Left lung (tissue), 10 donors: Measurements from ENCODE around the gene NOL9. TPM values are rescaled to one million over a fixed set of nuclear protein-coding genes. Genes with fewer than 3 reads are reported as not detected.
A peak's percentile ranks its signal among the peaks of the same experiment; 100 is the strongest.

Source experiments
- ATAC-seq: fragments of 200-7000 bp; cut with Tn5 transposase; one replicate; pipeline ENCODE4 v1.9.1; 2020; ENCODE audit warnings: moderate library complexity
- DNase-seq, 4 donors: peaks; one replicate each; pipeline ENCODE4 v3.0.0-alpha.2; 2013 to 2020
- H3K27ac ChIP-seq, 2 donors: fragments of 200-600 bp; sonication (generic) in 1 of 2; one replicate each; pipeline versions ENCODE4 v1.5.0 to v1.8.0; 2020 to 2021
- H3K27me3 ChIP-seq, 2 donors: fragments of 200-600 bp; sonication (generic) in 1 of 2; one replicate each; pipeline versions ENCODE4 v1.5.0 to v1.8.0; 2020 to 2021
- H3K36me3 ChIP-seq, 2 donors: fragments of 200-600 bp; sonication (generic) in 1 of 2; one replicate each; pipeline versions ENCODE4 v1.5.0 to v1.8.0; 2020 to 2021
- H3K4me1 ChIP-seq, 2 donors: fragments of 200-600 bp; one replicate each; pipeline ENCODE4 v1.8.0; 2021
- H3K4me3 ChIP-seq, 2 donors: fragments of 200-600 bp; sonication (generic) in 1 of 2; one replicate each; pipeline versions ENCODE4 v1.5.0 to v1.8.0; 2020 to 2021; ENCODE audit warnings: mild to moderate bottlenecking in 1 of 2
- H3K9me3 ChIP-seq, 2 donors: fragments of 200-600 bp; sonication (generic) in 1 of 2; one replicate each; pipeline versions ENCODE4 v1.5.0 to v1.8.0; 2020 to 2021
- CTCF ChIP-seq, 2 donors: fragments of 200-600 bp; sonication (generic) in 1 of 2; IDR thresholded peaks; one replicate each; pipeline versions ENCODE4 v1.5.0 to v1.8.0; 2021; ENCODE audit warnings: antibody characterized with exemption in 2 of 2
- intact Hi-C, 2 donors: fragments of 100-400 bp; cut with DNase I; formaldehyde crosslinking; loops; one replicate each; pipeline versions ENCODE4 v1.11.2 to v1.14.2; 2022
- polyA plus RNA-seq, 6 donors: library from polyadenylated mRNA; unstranded; fragments of 120-200 nt; gene quantifications; one replicate each; pipeline ENCODE4 v1.2.1, GENCODE V29; 2013; ENCODE audit not compliant: insufficient read length in 6 of 6
- total RNA-seq, 2 donors: library from RNA; stranded (reverse); fragmentation: NEBNext Ultra II Directional; extraction: Animal tissue kit (Norgen Biotek cat#: 25700); gene quantifications; one replicate each; pipeline ENCODE4 v1.2.1, GENCODE V29; 2021
- donor health status: DM: no; HTN: yes; CAD: no.
- donor health status: DM: no; HTN: no; CAD: no.

NOL9 gene
- total and polyA plus RNA-seq, 8 donors: 19.1 to 30.8 (median 24.8) TPM

- no peak overlapping the region for H3K27ac ChIP-seq
- no peak for TF ChIP-seq CTCF (IDR thresholded peaks at IDR 0.05)
- DNase-seq (no peak), ATAC-seq (no peak)
- intact Hi-C loops: no loop called here
- no peaks in the 10 kb centered on the region for H3K9me3 ChIP-seq
- H3K36me3 ChIP-seq: peaks cover 0 to 85% of the 10 kb centered on the region in 2 donors
- no peak overlapping the region for H3K4me3 ChIP-seq
- H3K4me1 ChIP-seq: peaks cover 0 to 56% of the 10 kb centered on the region in 2 donors
- no peaks in the 10 kb centered on the region for H3K27me3 ChIP-seq
These were observed 34.7 kb upstream of the NOL9 start for GRCh38 chr1:6588893-6589520.

GRCh38 chr1:6588128-6588892, 34.0 kb upstream of the NOL9 start:
- peak; percentile 85 for ATAC-seq
- peaks cover 0 to 78% of the 10 kb centered on the region in 2 donors for H3K36me3 ChIP-seq

GRCh38 chr1:6587261-6588005, 33.1 kb upstream of the NOL9 start:
- no peak for TF ChIP-seq CTCF (IDR thresholded peaks at IDR 0.05)
- ATAC-seq (peak; percentile 75), DNase-seq (peak in 1 of 4 donors; percentile 66)
- Histone ChIP-seq H3K4me1 (peaks cover 0 to 66% of the 10 kb centered on the region in 2 donors), H3K36me3 (peaks cover 0 to 69% of the 10 kb centered on the region in 2 donors), H3K27me3 (no peaks in the 10 kb centered on the region), H3K27ac (peak overlapping the region in 1 of 2 donors; percentile 35), H3K9me3 (no peaks in the 10 kb centered on the region), H3K4me3 (no peak overlapping the region)
- intact Hi-C loops: no loop called here

More at GRCh38 chr1:6588128-6588892, 34.0 kb upstream of the NOL9 start:
- Histone ChIP-seq H3K27me3 (no peaks in the 10 kb centered on the region), H3K4me1 (peaks cover 0 to 58% of the 10 kb centered on the region in 2 donors), H3K4me3 (no peak overlapping the region), H3K9me3 (no peaks in the 10 kb centered on the region), H3K27ac (no peak overlapping the region)
- DNase-seq: peak in 1 of 4 donors; percentile 76
- intact Hi-C loops: no loop called here
- TF ChIP-seq CTCF (IDR thresholded peaks at IDR 0.05): no peak

GRCh38 chr1:6586404-6586816, 32.1 kb upstream of the NOL9 start:
- Histone ChIP-seq H3K4me3 (no peak overlapping the region), H3K36me3 (peaks cover 0 to 59% of the 10 kb centered on the region in 2 donors), H3K4me1 (peaks cover 2 to 69% of the 10 kb centered on the region in 2 donors), H3K9me3 (no peaks in the 10 kb centered on the region), H3K27ac (no peak overlapping the region), H3K27me3 (no peaks in the 10 kb centered on the region)
- ATAC-seq (no peak), DNase-seq (no peak)
- no peak for TF ChIP-seq CTCF (IDR thresholded peaks at IDR 0.05)
- intact Hi-C loops: no loop called here

GRCh38 chr1:6585841-6586240, 31.5 kb upstream of the NOL9 start:
- no peaks in the 10 kb centered on the region for H3K9me3 ChIP-seq
- H3K4me1 ChIP-seq: peaks cover 7 to 69% of the 10 kb centered on the region in 2 donors
- peaks cover 0 to 53% of the 10 kb centered on the region in 2 donors for H3K36me3 ChIP-seq
- H3K4me3 ChIP-seq: no peak overlapping the region
- no peak for TF ChIP-seq CTCF (IDR thresholded peaks at IDR 0.05)
- no peak for DNase-seq
- intact Hi-C loops: no loop called here
- H3K27me3 ChIP-seq: no peaks in the 10 kb centered on the region
- no peak overlapping the region for H3K27ac ChIP-seq
- no peak for ATAC-seq
